ENCODE data around the gene SNRPD3. TPM values are rescaled to one million over a fixed set of nuclear protein-coding genes. Genes with fewer than 3 reads are reported as not detected.
"Not testable (repeated sequence)": the region's sequence is repeated elsewhere in the genome, so short reads cannot be mapped to it uniquely, and the experiment has no call there.

The SNRPD3 gene
- total and polyA plus RNA-seq, 4 donors: 57.2 to 128 (median 85.9) TPM

- not testable (repeated sequence) for H3K27me3 ChIP-seq (ENCODE audit: control insufficient read depth in 4 of 4, insufficient read depth in 4 of 4, low read length in 3 of 4); DNase-seq (ENCODE audit: low spot score); H3K9me3 ChIP-seq (ENCODE audit: control insufficient read depth in 4 of 4, low read length in 3 of 4); H3K36me3 ChIP-seq (ENCODE audit: control insufficient read depth in 4 of 4, insufficient read depth in 3 of 4, low read depth in 1 of 4, low read length in 3 of 4)
- Histone ChIP-seq H3K9ac (ENCODE audit: low read depth in 1 of 2, low read length in 2 of 2) (peak overlapping the region in 1 of 2 donors; percentile 59), H3K4me1 (ENCODE audit: control insufficient read depth in 4 of 4, insufficient read depth in 4 of 4, low read length in 3 of 4) (peaks cover 13 to 34% (median 25%) of the 10 kb centered on the region in 4 donors), H3K27ac (ENCODE audit: low read depth in 1 of 2, low read length in 2 of 2) (peak overlapping the region; percentile 54 to 57), H3K4me3 (ENCODE audit: low read depth in 1 of 3, low read length in 3 of 3) (peak overlapping the region in 1 of 3 donors; percentile 46)
- 17% methylated on average over 18 of the region's 18 CpGs for WGBS
- TF ChIP-seq MAX (IDR thresholded peaks at IDR 0.05): peak; percentile 39
Observed at GRCh38 chr22:24603770-24604629, 48.2 kb downstream of the SNRPD3 start.

- not testable (repeated sequence) for DNase-seq (ENCODE audit: low spot score); H3K36me3 ChIP-seq (ENCODE audit: control insufficient read depth in 4 of 4, insufficient read depth in 3 of 4, low read depth in 1 of 4, low read length in 3 of 4); H3K4me3 ChIP-seq (ENCODE audit: low read depth in 1 of 3, low read length in 3 of 3); H3K27me3 ChIP-seq (ENCODE audit: control insufficient read depth in 4 of 4, insufficient read depth in 4 of 4, low read length in 3 of 4); H3K9me3 ChIP-seq (ENCODE audit: control insufficient read depth in 4 of 4, low read length in 3 of 4); H3K9ac ChIP-seq (ENCODE audit: low read depth in 1 of 2, low read length in 2 of 2)
- peaks cover 11 to 31% (median 22%) of the 10 kb centered on the region in 4 donors for H3K4me1 ChIP-seq (ENCODE audit: control insufficient read depth in 4 of 4, insufficient read depth in 4 of 4, low read length in 3 of 4)
- H3K27ac ChIP-seq (ENCODE audit: low read depth in 1 of 2, low read length in 2 of 2): peak overlapping the region in 1 of 2 donors; percentile 7
- 66% methylated on average over 2 of the region's 2 CpGs for WGBS
Observed at GRCh38 chr22:24606340-24606739, 50.5 kb downstream of the SNRPD3 start.

GRCh38 chr22:24607429-24607983, 51.7 kb downstream of the SNRPD3 start:
- not testable (repeated sequence) for H3K36me3 ChIP-seq (ENCODE audit: control insufficient read depth in 4 of 4, insufficient read depth in 3 of 4, low read depth in 1 of 4, low read length in 3 of 4); H3K9me3 ChIP-seq (ENCODE audit: control insufficient read depth in 4 of 4, low read length in 3 of 4); H3K4me3 ChIP-seq (ENCODE audit: low read depth in 1 of 3, low read length in 3 of 3); DNase-seq (ENCODE audit: low spot score); H3K27me3 ChIP-seq (ENCODE audit: control insufficient read depth in 4 of 4, insufficient read depth in 4 of 4, low read length in 3 of 4); H3K9ac ChIP-seq (ENCODE audit: low read depth in 1 of 2, low read length in 2 of 2)
- H3K4me1 ChIP-seq (ENCODE audit: control insufficient read depth in 4 of 4, insufficient read depth in 4 of 4, low read length in 3 of 4): peaks cover 4 to 19% (median 10%) of the 10 kb centered on the region in 4 donors
- 54% methylated on average over 18 of the region's 18 CpGs for WGBS
- peak overlapping the region in 1 of 2 donors; percentile 42 for H3K27ac ChIP-seq (ENCODE audit: low read depth in 1 of 2, low read length in 2 of 2)

- Histone ChIP-seq H3K27ac (ENCODE audit: low read depth in 1 of 2, low read length in 2 of 2) (peak overlapping the region in 1 of 2 donors; percentile 12), H3K4me1 (ENCODE audit: control insufficient read depth in 4 of 4, insufficient read depth in 4 of 4, low read length in 3 of 4) (peaks cover 2 to 15% (median 5%) of the 10 kb centered on the region in 4 donors)
- not testable (repeated sequence) for H3K9ac ChIP-seq (ENCODE audit: low read depth in 1 of 2, low read length in 2 of 2); H3K9me3 ChIP-seq (ENCODE audit: control insufficient read depth in 4 of 4, low read length in 3 of 4); H3K4me3 ChIP-seq (ENCODE audit: low read depth in 1 of 3, low read length in 3 of 3); DNase-seq (ENCODE audit: low spot score); H3K27me3 ChIP-seq (ENCODE audit: control insufficient read depth in 4 of 4, insufficient read depth in 4 of 4, low read length in 3 of 4); H3K36me3 ChIP-seq (ENCODE audit: control insufficient read depth in 4 of 4, insufficient read depth in 3 of 4, low read depth in 1 of 4, low read length in 3 of 4)
- 79% methylated on average over 6 of the region's 6 CpGs for WGBS
Observed at GRCh38 chr22:24608327-24608726, 52.5 kb downstream of the SNRPD3 start.

GRCh38 chr22:24609888-24610287, 54.1 kb downstream of the SNRPD3 start:
- H3K36me3 ChIP-seq (ENCODE audit: control insufficient read depth in 4 of 4, insufficient read depth in 3 of 4, low read depth in 1 of 4, low read length in 3 of 4); H3K4me1 ChIP-seq (ENCODE audit: control insufficient read depth in 4 of 4, insufficient read depth in 4 of 4, low read length in 3 of 4); H3K4me3 ChIP-seq (ENCODE audit: low read depth in 1 of 3, low read length in 3 of 3); DNase-seq (ENCODE audit: low spot score); H3K27ac ChIP-seq (ENCODE audit: low read depth in 1 of 2, low read length in 2 of 2); H3K27me3 ChIP-seq (ENCODE audit: control insufficient read depth in 4 of 4, insufficient read depth in 4 of 4, low read length in 3 of 4); H3K9me3 ChIP-seq (ENCODE audit: control insufficient read depth in 4 of 4, low read length in 3 of 4); H3K9ac ChIP-seq (ENCODE audit: low read depth in 1 of 2, low read length in 2 of 2): not testable (repeated sequence)
- 98% methylated on average over 3 of the region's 3 CpGs for WGBS

- H3K27ac ChIP-seq (ENCODE audit: low read depth in 1 of 2, low read length in 2 of 2); H3K9ac ChIP-seq (ENCODE audit: low read depth in 1 of 2, low read length in 2 of 2); H3K27me3 ChIP-seq (ENCODE audit: control insufficient read depth in 4 of 4, insufficient read depth in 4 of 4, low read length in 3 of 4); H3K9me3 ChIP-seq (ENCODE audit: control insufficient read depth in 4 of 4, low read length in 3 of 4); H3K4me3 ChIP-seq (ENCODE audit: low read depth in 1 of 3, low read length in 3 of 3); H3K36me3 ChIP-seq (ENCODE audit: control insufficient read depth in 4 of 4, insufficient read depth in 3 of 4, low read depth in 1 of 4, low read length in 3 of 4); DNase-seq (ENCODE audit: low spot score); H3K4me1 ChIP-seq (ENCODE audit: control insufficient read depth in 4 of 4, insufficient read depth in 4 of 4, low read length in 3 of 4): not testable (repeated sequence)
- WGBS: 91% methylated on average over 15 of the region's 15 CpGs
Observed at GRCh38 chr22:24614794-24615193, 59.0 kb downstream of the SNRPD3 start.

GRCh38 chr22:24621244-24621643, 65.4 kb downstream of the SNRPD3 start:
- not testable (repeated sequence) for H3K9me3 ChIP-seq (ENCODE audit: control insufficient read depth in 4 of 4, low read length in 3 of 4); DNase-seq (ENCODE audit: low spot score); H3K27me3 ChIP-seq (ENCODE audit: control insufficient read depth in 4 of 4, insufficient read depth in 4 of 4, low read length in 3 of 4); H3K36me3 ChIP-seq (ENCODE audit: control insufficient read depth in 4 of 4, insufficient read depth in 3 of 4, low read depth in 1 of 4, low read length in 3 of 4); H3K9ac ChIP-seq (ENCODE audit: low read depth in 1 of 2, low read length in 2 of 2); H3K4me3 ChIP-seq (ENCODE audit: low read depth in 1 of 3, low read length in 3 of 3); H3K27ac ChIP-seq (ENCODE audit: low read depth in 1 of 2, low read length in 2 of 2); H3K4me1 ChIP-seq (ENCODE audit: control insufficient read depth in 4 of 4, insufficient read depth in 4 of 4, low read length in 3 of 4)
- 81% methylated on average over 4 of the region's 5 CpGs for whole genome bisulfite sequencing

- not testable (repeated sequence) for H3K9ac ChIP-seq (ENCODE audit: low read depth in 1 of 2, low read length in 2 of 2); H3K9me3 ChIP-seq (ENCODE audit: control insufficient read depth in 4 of 4, low read length in 3 of 4); H3K4me3 ChIP-seq (ENCODE audit: low read depth in 1 of 3, low read length in 3 of 3); H3K4me1 ChIP-seq (ENCODE audit: control insufficient read depth in 4 of 4, insufficient read depth in 4 of 4, low read length in 3 of 4); H3K27me3 ChIP-seq (ENCODE audit: control insufficient read depth in 4 of 4, insufficient read depth in 4 of 4, low read length in 3 of 4); DNase-seq (ENCODE audit: low spot score); H3K36me3 ChIP-seq (ENCODE audit: control insufficient read depth in 4 of 4, insufficient read depth in 3 of 4, low read depth in 1 of 4, low read length in 3 of 4); H3K27ac ChIP-seq (ENCODE audit: low read depth in 1 of 2, low read length in 2 of 2)
- 75% methylated on average over 2 of the region's 2 CpGs for WGBS
Observed at GRCh38 chr22:24622596-24622995, 66.8 kb downstream of the SNRPD3 start.

Data from liver (tissue), 9 donors.